ENCODE measurements around the gene DIP2C.

DNA sequence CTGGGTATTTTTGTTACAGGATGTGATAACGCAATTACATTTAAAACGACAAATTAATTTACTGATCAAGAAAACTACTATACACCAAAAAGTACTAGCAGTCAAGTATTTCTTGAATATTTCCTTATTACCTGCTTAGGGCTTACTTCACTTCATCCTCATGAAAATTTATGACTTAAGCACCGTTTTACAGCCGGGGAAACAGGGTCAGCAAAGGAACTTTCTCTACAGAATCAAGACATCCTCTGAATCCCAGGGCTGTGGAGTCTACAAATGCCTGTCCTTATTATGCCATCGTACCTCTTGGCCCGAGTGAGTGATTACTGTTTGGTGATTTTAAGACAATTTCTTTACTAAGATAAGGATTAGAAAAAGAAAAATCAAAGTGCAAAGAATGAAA lies 305.9 kb downstream of the DIP2C start:
- TF ChIP-seq, protein P1, sequence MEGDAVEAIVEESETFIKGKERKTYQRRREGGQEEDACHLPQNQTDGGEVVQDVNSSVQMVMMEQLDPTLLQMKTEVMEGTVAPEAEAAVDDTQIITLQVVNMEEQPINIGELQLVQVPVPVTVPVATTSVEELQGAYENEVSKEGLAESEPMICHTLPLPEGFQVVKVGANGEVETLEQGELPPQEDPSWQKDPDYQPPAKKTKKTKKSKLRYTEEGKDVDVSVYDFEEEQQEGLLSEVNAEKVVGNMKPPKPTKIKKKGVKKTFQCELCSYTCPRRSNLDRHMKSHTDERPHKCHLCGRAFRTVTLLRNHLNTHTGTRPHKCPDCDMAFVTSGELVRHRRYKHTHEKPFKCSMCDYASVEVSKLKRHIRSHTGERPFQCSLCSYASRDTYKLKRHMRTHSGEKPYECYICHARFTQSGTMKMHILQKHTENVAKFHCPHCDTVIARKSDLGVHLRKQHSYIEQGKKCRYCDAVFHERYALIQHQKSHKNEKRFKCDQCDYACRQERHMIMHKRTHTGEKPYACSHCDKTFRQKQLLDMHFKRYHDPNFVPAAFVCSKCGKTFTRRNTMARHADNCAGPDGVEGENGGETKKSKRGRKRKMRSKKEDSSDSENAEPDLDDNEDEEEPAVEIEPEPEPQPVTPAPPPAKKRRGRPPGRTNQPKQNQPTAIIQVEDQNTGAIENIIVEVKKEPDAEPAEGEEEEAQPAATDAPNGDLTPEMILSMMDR (IDR thresholded peaks at IDR 0.05; ENCODE audit: borderline replicate concordance, extremely low read depth, low read length, poor library complexity, severe bottlenecking) = no peak
- TF ChIP-seq EZH2 (IDR thresholded peaks at IDR 0.05; ENCODE audit: borderline replicate concordance, low read depth, low read length, severe bottlenecking) = no peak

Measured in DND-41 (cell line).